ENCODE results near the gene RAI1.

The RAI1 gene

GRCh38 chr17:17763136-17763535, 81.9 kb downstream of the RAI1 start:
- no peak for TF ChIP-seq CTCF (IDR thresholded peaks at IDR 0.05; ENCODE audit: insufficient read depth, low read length, poor library complexity, severe bottlenecking)

DNA sequence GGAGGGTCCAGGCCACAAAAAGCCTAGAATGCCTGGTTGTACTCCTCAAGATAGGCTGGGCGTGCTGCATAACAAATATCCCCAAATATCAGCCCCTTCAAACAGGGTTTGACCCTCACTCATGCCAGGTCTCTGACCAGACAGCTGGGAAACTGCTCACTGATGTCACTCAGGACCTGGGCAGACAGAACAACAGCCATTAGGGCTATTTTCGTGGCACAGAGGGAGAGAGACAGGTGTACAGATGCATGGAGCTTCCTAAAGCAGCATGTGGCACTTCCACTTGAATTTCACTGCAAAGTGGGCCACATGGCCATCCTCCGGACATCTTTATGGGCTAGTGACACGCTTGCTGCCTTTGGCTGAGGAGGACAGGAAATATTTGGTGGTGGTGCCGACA, 82.5 kb downstream of the RAI1 start:
- DNase-seq (ENCODE audit: extremely low read depth, insufficient read length): no peak
- no peaks in the 10 kb centered on the region for H3K27me3 ChIP-seq (replicated peaks; ENCODE audit: control insufficient read depth, insufficient read depth, low read length)
- no peak overlapping the region for H3K4me3 ChIP-seq (replicated peaks; ENCODE audit: low read depth, low read length)

More at GRCh38 chr17:17763136-17763535, 81.9 kb downstream of the RAI1 start:
- no peaks in the 10 kb centered on the region; the same call in 1 of the 2 replicates for H3K36me3 ChIP-seq (ENCODE audit: control insufficient read depth, insufficient read depth, low read length)
- H3K4me3 ChIP-seq (replicated peaks; ENCODE audit: low read depth, low read length): no peak overlapping the region
- H3K27me3 ChIP-seq (replicated peaks; ENCODE audit: control insufficient read depth, insufficient read depth, low read length): no peaks in the 10 kb centered on the region
- no peak for DNase-seq (ENCODE audit: extremely low read depth, insufficient read length)

GRCh38 chr17:17765359-17766076, 84.3 kb downstream of the RAI1 start:
- Histone ChIP-seq H3K4me3 (replicated peaks; ENCODE audit: low read depth, low read length) (no peak overlapping the region), H3K27me3 (replicated peaks; ENCODE audit: control insufficient read depth, insufficient read depth, low read length) (no peaks in the 10 kb centered on the region), H3K36me3 (ENCODE audit: control insufficient read depth, insufficient read depth, low read length) (no peaks in the 10 kb centered on the region)
- DNase-seq (ENCODE audit: extremely low read depth, insufficient read length): no peak
- no peak for TF ChIP-seq CTCF (IDR thresholded peaks at IDR 0.05; ENCODE audit: insufficient read depth, low read length, poor library complexity, severe bottlenecking)

More for the DNA sequence above, 82.5 kb downstream of the RAI1 start:
- no peaks in the 10 kb centered on the region; the same call in 1 of the 2 replicates for H3K36me3 ChIP-seq (ENCODE audit: control insufficient read depth, insufficient read depth, low read length)
- no peak for TF ChIP-seq CTCF (IDR thresholded peaks at IDR 0.05; ENCODE audit: insufficient read depth, low read length, poor library complexity, severe bottlenecking)

- H3K4me3 ChIP-seq (replicated peaks; ENCODE audit: low read depth, low read length): no peak overlapping the region
- no peaks in the 10 kb centered on the region for H3K36me3 ChIP-seq (ENCODE audit: control insufficient read depth, insufficient read depth, low read length)
- TF ChIP-seq CTCF (IDR thresholded peaks at IDR 0.05; ENCODE audit: insufficient read depth, low read length, poor library complexity, severe bottlenecking): no peak
- no peaks in the 10 kb centered on the region for H3K27me3 ChIP-seq (replicated peaks; ENCODE audit: control insufficient read depth, insufficient read depth, low read length)
- peak; percentile 73 for DNase-seq (ENCODE audit: extremely low read depth, insufficient read length)
Measured at GRCh38 chr17:17766077-17766743, 85.0 kb downstream of the RAI1 start.

DNA sequence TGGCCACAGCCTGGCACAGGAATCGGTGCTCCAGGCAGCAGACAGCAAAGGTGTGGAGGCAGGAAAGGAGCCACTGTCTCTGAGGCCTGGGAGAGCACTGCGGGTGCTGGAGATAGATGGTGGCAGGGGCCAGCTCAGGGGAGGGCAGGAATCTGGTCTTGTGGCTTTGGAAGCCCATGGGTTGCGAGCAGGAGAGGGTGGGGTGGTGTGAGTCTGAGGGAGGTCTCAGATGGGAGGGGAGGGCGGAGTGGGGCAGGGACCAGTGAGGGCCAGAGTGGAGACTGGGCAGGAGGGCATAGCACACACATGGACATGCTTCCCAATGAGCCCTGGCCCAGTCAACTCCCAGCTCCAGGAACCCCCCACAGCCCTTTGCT, 85.5 kb downstream of the RAI1 start:
- TF ChIP-seq CTCF (IDR thresholded peaks at IDR 0.05; ENCODE audit: insufficient read depth, low read length, poor library complexity, severe bottlenecking): no peak
- Histone ChIP-seq H3K36me3 (ENCODE audit: control insufficient read depth, insufficient read depth, low read length) (no peaks in the 10 kb centered on the region), H3K27me3 (replicated peaks; ENCODE audit: control insufficient read depth, insufficient read depth, low read length) (no peaks in the 10 kb centered on the region), H3K4me3 (replicated peaks; ENCODE audit: low read depth, low read length) (no peak overlapping the region)
- DNase-seq (ENCODE audit: extremely low read depth, insufficient read length): no peak
